ENCODE data around the gene RARG.

RARG gene

DNA sequence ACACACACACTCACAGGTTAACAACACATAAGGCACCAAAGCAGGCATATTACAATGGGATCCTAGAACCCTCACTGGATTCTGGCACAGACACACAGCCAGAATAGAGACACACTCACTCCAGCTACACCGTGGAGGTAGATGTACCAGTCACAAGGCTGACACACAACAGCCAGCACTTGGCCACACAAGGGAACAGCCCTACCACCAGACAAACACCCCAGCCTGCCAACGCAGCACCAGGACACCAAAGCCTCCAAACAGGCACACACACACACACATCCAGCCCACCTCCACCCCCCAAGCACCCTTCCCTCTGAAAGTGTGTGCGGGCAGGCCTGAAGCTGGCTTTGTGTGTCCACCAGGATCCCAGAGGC is 14.1 kb downstream of the RARG start:
- Histone ChIP-seq H3K23ac (ENCODE audit: low read length) (no peak overlapping the region), H2AK5ac (ENCODE audit: low read length) (no peak overlapping the region), H3K4me3 (ENCODE audit: low read depth, low read length) (no peak overlapping the region), H3K36me3 (ENCODE audit: control insufficient read depth in 1 of 2, insufficient read depth in 2 of 2, low read length in 2 of 2) (peaks cover 17 to 19% of the 10 kb centered on the region in 2 experiments), H3K27me3 (ENCODE audit: insufficient read depth, low read length) (peaks cover 2% of the 10 kb centered on the region), H3K79me1 (ENCODE audit: low read length) (peaks cover 15% of the 10 kb centered on the region), H2BK5ac (ENCODE audit: low read depth, low read length, poor library complexity) (no peak overlapping the region), H3K4me2 (ENCODE audit: low read length) (no peak overlapping the region), H3K9ac (ENCODE audit: low read length) (no peak overlapping the region), H3K79me2 (ENCODE audit: control insufficient read depth, insufficient read depth, low read length, poor library complexity) (peaks cover 4% of the 10 kb centered on the region), H3K9me3 (ENCODE audit: insufficient read depth, low read depth, low read length) (peaks cover 2% of the 10 kb centered on the region), H4K91ac (ENCODE audit: low read depth, low read length) (no peak overlapping the region), H3K27ac (ENCODE audit: low read depth, low read length) (no peak overlapping the region), H4K12ac (ENCODE audit: low read depth, low read length) (no peak overlapping the region), H3K14ac (ENCODE audit: low read length) (no peak overlapping the region), H2AFZ (ENCODE audit: insufficient read depth, low read length, poor library complexity) (no peak overlapping the region), H3K4me1 (ENCODE audit: control insufficient read depth in 1 of 2, insufficient read depth in 2 of 2, low read length in 2 of 2) (peaks cover 15 to 28% of the 10 kb centered on the region in 2 experiments), H2BK120ac (ENCODE audit: insufficient read depth, low read length, poor library complexity) (no peak overlapping the region), H4K8ac (ENCODE audit: low read depth, low read length) (no peak overlapping the region), H3K18ac (ENCODE audit: low read length) (no peak overlapping the region), H2BK12ac (ENCODE audit: low read length) (no peak overlapping the region), H3K4ac (ENCODE audit: low read depth, low read length) (no peak overlapping the region)
- no CpG with 5 or more reads among the region's 3 CpGs for WGBS (ENCODE audit: extremely low coverage, insufficient coverage, insufficient read length)
- DNase-seq = no peak

DNA sequence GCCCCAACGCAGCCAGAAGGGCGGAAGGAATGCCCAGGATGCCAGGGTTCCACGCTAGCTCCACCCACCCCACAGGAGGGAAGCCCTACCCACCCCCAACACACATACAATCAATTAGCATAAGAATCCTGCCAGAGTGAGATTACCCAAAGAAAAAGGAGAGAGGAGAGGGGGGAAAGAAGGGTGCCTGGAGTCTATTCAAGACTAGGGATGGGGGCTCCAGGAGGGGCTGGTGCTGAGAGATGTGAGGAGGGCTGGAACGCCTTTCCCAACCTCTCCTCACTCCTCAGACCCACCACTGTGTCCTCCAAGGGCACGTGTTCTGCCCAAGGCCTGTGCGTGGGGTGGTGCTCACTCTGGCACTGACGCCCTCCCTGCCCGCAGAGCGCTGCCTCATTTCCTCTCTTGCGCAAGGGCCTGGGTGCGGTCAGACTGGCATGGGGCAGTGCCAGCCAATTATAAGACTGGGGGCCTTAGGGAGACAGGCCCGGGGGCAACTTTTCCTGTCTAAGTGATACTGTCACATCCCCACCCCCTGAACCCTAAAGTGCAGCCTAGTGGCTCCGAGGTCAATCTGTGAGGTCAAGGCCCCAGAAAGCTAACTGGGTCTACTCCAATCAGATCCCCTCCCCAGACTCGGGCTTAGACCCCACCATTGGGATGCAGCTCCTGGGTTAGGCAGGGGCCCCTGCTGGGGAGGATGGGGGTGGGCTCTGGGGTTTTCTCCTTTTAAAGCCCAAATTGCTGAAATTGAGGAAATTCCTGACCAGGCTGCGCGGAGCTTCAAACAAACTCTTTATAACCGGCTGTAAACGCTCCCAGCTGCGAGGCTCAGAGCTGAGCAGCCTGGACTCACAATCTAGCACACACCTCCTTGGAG is 14.7 kb downstream of the RARG start:
- H2AK5ac ChIP-seq (ENCODE audit: low read length) = peak overlapping the region; percentile 44
- H4K8ac ChIP-seq (ENCODE audit: low read depth, low read length) = no peak overlapping the region
- H4K91ac ChIP-seq (ENCODE audit: low read depth, low read length) = no peak overlapping the region
- no peak overlapping the region for H2BK120ac ChIP-seq (ENCODE audit: insufficient read depth, low read length, poor library complexity)
- H3K9ac ChIP-seq (ENCODE audit: low read length) = no peak overlapping the region
- H3K4me2 ChIP-seq (ENCODE audit: low read length) = no peak overlapping the region
- H3K79me1 ChIP-seq (ENCODE audit: low read length) = peaks cover 10% of the 10 kb centered on the region
- H3K23ac ChIP-seq (ENCODE audit: low read length) = no peak overlapping the region
- H3K27me3 ChIP-seq (ENCODE audit: insufficient read depth, low read length) = peaks cover 2% of the 10 kb centered on the region
- H3K9me3 ChIP-seq (ENCODE audit: insufficient read depth, low read depth, low read length) = peaks cover 2% of the 10 kb centered on the region
- H3K4me1 ChIP-seq (ENCODE audit: control insufficient read depth in 1 of 2, insufficient read depth in 2 of 2, low read length in 2 of 2) = peaks cover 8 to 22% of the 10 kb centered on the region in 2 experiments
- no peak overlapping the region for H2AFZ ChIP-seq (ENCODE audit: insufficient read depth, low read length, poor library complexity)
- H2BK5ac ChIP-seq (ENCODE audit: low read depth, low read length, poor library complexity) = no peak overlapping the region
- peak overlapping the region; percentile 11 for H2BK12ac ChIP-seq (ENCODE audit: low read length)
- no peak overlapping the region for H3K18ac ChIP-seq (ENCODE audit: low read length)
- peaks cover 4% of the 10 kb centered on the region for H3K79me2 ChIP-seq (ENCODE audit: control insufficient read depth, insufficient read depth, low read length, poor library complexity)
- no peak overlapping the region for H4K12ac ChIP-seq (ENCODE audit: low read depth, low read length)
- WGBS (ENCODE audit: extremely low coverage, insufficient coverage, insufficient read length) = no CpG with 5 or more reads among the region's 19 CpGs
- no peak overlapping the region for H3K27ac ChIP-seq (ENCODE audit: low read depth, low read length)
- H3K4ac ChIP-seq (ENCODE audit: low read depth, low read length) = no peak overlapping the region
- peaks cover 18 to 22% of the 10 kb centered on the region in 2 experiments for H3K36me3 ChIP-seq (ENCODE audit: control insufficient read depth in 1 of 2, insufficient read depth in 2 of 2, low read length in 2 of 2)
- peak overlapping the region; percentile 19 for H3K14ac ChIP-seq (ENCODE audit: low read length)
- no peak overlapping the region for H3K4me3 ChIP-seq (ENCODE audit: low read depth, low read length)
- DNase-seq = peak in 1 of 2 donors; percentile 18

DNA sequence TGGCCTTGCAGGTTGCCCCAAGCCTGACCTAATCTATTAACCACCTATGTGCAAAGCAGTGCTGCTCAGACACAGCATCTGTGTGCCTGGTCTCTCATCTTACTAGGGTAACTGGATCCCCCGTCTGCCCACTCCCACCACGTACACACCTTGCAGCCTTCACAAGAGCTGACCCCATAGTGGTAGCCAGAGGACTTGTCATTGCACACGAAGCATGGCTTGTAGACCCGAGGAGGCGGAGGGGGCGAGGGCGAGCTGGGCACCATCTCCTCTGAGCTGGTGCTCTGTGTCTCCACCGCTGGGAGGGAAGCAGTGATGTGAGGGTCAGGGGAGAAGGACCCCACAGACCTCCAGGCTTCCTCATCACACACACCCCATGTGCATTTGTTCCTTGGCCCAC is 16.5 kb downstream of the RARG start:
- no peak overlapping the region for H3K14ac ChIP-seq (ENCODE audit: low read length)
- H2AK5ac ChIP-seq (ENCODE audit: low read length) = no peak overlapping the region
- DNase-seq = no peak
- no peak overlapping the region for H4K8ac ChIP-seq (ENCODE audit: low read depth, low read length)
- H3K9me3 ChIP-seq (ENCODE audit: insufficient read depth, low read depth, low read length) = peaks cover 2% of the 10 kb centered on the region
- no peak overlapping the region for H4K91ac ChIP-seq (ENCODE audit: low read depth, low read length)
- H3K4me1 ChIP-seq (ENCODE audit: control insufficient read depth in 1 of 2, insufficient read depth in 2 of 2, low read length in 2 of 2) = peaks cover 8 to 21% of the 10 kb centered on the region in 2 experiments
- no peak overlapping the region for H3K4me3 ChIP-seq (ENCODE audit: low read depth, low read length)
- H4K12ac ChIP-seq (ENCODE audit: low read depth, low read length) = no peak overlapping the region
- no peak overlapping the region for H2AFZ ChIP-seq (ENCODE audit: insufficient read depth, low read length, poor library complexity)
- no peak overlapping the region for H3K9ac ChIP-seq (ENCODE audit: low read length)
- H3K27ac ChIP-seq (ENCODE audit: low read depth, low read length) = no peak overlapping the region
- WGBS (ENCODE audit: extremely low coverage, insufficient coverage, insufficient read length) = no CpG with 5 or more reads among the region's 8 CpGs
- no peak overlapping the region for H3K23ac ChIP-seq (ENCODE audit: low read length)
- H3K36me3 ChIP-seq (ENCODE audit: control insufficient read depth in 1 of 2, insufficient read depth in 2 of 2, low read length in 2 of 2) = peaks cover 30 to 36% of the 10 kb centered on the region in 2 experiments
- H3K27me3 ChIP-seq (ENCODE audit: insufficient read depth, low read length) = peaks cover 2% of the 10 kb centered on the region
- H3K4me2 ChIP-seq (ENCODE audit: low read length) = no peak overlapping the region
- no peak overlapping the region for H2BK12ac ChIP-seq (ENCODE audit: low read length)
- H2BK120ac ChIP-seq (ENCODE audit: insufficient read depth, low read length, poor library complexity) = no peak overlapping the region
- no peak overlapping the region for H2BK5ac ChIP-seq (ENCODE audit: low read depth, low read length, poor library complexity)
- H3K4ac ChIP-seq (ENCODE audit: low read depth, low read length) = no peak overlapping the region
- H3K18ac ChIP-seq (ENCODE audit: low read length) = no peak overlapping the region
- no peaks in the 10 kb centered on the region for H3K79me2 ChIP-seq (ENCODE audit: control insufficient read depth, insufficient read depth, low read length, poor library complexity)
- H3K79me1 ChIP-seq (ENCODE audit: low read length) = peaks cover 5% of the 10 kb centered on the region

- Histone ChIP-seq H3K27ac (ENCODE audit: low read depth, low read length) (no peak overlapping the region), H2BK12ac (ENCODE audit: low read length) (no peak overlapping the region), H3K79me2 (ENCODE audit: control insufficient read depth, insufficient read depth, low read length, poor library complexity) (no peaks in the 10 kb centered on the region), H3K9ac (ENCODE audit: low read length) (no peak overlapping the region), H4K12ac (ENCODE audit: low read depth, low read length) (no peak overlapping the region), H3K4me1 (ENCODE audit: control insufficient read depth in 1 of 2, insufficient read depth in 2 of 2, low read length in 2 of 2) (peaks cover 8 to 21% of the 10 kb centered on the region in 2 experiments), H3K27me3 (ENCODE audit: insufficient read depth, low read length) (peaks cover 2% of the 10 kb centered on the region), H3K4ac (ENCODE audit: low read depth, low read length) (no peak overlapping the region), H2AK5ac (ENCODE audit: low read length) (no peak overlapping the region), H4K8ac (ENCODE audit: low read depth, low read length) (no peak overlapping the region), H3K4me3 (ENCODE audit: low read depth, low read length) (no peak overlapping the region), H3K18ac (ENCODE audit: low read length) (no peak overlapping the region), H3K23ac (ENCODE audit: low read length) (no peak overlapping the region), H3K9me3 (ENCODE audit: insufficient read depth, low read depth, low read length) (peaks cover 2% of the 10 kb centered on the region), H3K14ac (ENCODE audit: low read length) (no peak overlapping the region), H2BK5ac (ENCODE audit: low read depth, low read length, poor library complexity) (no peak overlapping the region), H3K36me3 (ENCODE audit: control insufficient read depth in 1 of 2, insufficient read depth in 2 of 2, low read length in 2 of 2) (peaks cover 30 to 40% of the 10 kb centered on the region in 2 experiments), H3K79me1 (ENCODE audit: low read length) (peaks cover 4% of the 10 kb centered on the region), H4K91ac (ENCODE audit: low read depth, low read length) (no peak overlapping the region), H2AFZ (ENCODE audit: insufficient read depth, low read length, poor library complexity) (no peak overlapping the region), H3K4me2 (ENCODE audit: low read length) (no peak overlapping the region), H2BK120ac (ENCODE audit: insufficient read depth, low read length, poor library complexity) (no peak overlapping the region)
- DNase-seq = no peak
- no CpG with 5 or more reads among the region's 12 CpGs for WGBS (ENCODE audit: extremely low coverage, insufficient coverage, insufficient read length)
Observed at GRCh38 chr12:53214687-53215455, 17.1 kb downstream of the RARG start.

Measured in trophoblast cell (in vitro differentiated cells and primary cell).